ENCODE results near the gene EMC1. TPM values are rescaled to one million over a fixed set of nuclear protein-coding genes. Genes with fewer than 3 reads are reported as not detected.
"Not testable (repeated sequence)": the region's sequence is repeated elsewhere in the genome, so short reads cannot be mapped to it uniquely, and the experiment has no call there.

EMC1 gene
- total RNA-seq, 1 donor from 2014 or later: 66.7 TPM

DNA sequence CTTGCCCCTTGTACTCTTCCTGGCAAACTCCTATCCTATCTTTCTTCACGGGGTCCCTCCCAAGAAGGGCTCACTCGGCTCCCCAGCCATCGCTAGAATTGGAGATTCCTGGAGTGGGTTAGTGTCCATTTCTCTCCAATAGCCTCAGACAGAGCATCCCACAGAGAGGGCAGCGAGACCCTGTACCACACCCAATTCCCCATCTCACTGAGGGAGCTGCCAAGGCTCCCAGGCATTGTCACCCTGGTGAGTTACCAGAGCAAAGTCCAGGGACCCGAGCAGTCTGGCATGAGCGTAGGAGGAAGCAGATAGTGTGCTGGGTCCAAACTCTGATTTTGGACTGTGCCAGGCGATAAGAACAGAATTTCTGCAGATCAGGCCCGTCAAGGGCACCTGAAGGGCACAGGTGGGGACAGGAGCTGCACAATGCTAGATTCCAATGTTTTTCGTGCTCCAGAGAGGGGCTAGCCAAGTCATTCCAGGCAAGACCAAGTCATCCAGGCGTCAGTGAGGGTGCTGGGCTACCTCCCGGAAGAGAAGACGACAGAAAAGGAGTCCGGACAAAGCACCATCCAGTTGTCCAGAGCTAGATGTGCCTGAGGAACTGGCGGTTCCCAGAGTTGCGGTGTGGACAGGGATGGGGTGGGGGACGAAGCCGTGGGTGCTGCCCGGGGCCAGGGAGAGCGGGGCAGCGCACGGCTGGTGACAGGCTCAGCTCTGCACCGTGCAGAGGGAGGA, 22.0 kb upstream of the EMC1 start:
- TF ChIP-seq, protein P1, sequence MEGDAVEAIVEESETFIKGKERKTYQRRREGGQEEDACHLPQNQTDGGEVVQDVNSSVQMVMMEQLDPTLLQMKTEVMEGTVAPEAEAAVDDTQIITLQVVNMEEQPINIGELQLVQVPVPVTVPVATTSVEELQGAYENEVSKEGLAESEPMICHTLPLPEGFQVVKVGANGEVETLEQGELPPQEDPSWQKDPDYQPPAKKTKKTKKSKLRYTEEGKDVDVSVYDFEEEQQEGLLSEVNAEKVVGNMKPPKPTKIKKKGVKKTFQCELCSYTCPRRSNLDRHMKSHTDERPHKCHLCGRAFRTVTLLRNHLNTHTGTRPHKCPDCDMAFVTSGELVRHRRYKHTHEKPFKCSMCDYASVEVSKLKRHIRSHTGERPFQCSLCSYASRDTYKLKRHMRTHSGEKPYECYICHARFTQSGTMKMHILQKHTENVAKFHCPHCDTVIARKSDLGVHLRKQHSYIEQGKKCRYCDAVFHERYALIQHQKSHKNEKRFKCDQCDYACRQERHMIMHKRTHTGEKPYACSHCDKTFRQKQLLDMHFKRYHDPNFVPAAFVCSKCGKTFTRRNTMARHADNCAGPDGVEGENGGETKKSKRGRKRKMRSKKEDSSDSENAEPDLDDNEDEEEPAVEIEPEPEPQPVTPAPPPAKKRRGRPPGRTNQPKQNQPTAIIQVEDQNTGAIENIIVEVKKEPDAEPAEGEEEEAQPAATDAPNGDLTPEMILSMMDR (IDR thresholded peaks at IDR 0.05; ENCODE audit: unreplicated experiment): no peak
- Mint-ChIP-seq H3K4me3 (ENCODE audit: low read depth) (no peak overlapping the region), H3K9me3 (ENCODE audit: low read depth) (peaks cover 5% of the 10 kb centered on the region), H3K4me1 (ENCODE audit: low read depth) (peaks cover 6% of the 10 kb centered on the region), H3K36me3 (ENCODE audit: insufficient read depth) (peaks cover 3% of the 10 kb centered on the region), H3K27ac (no peak overlapping the region), H3K27me3 (no peaks in the 10 kb centered on the region)
- DNase-seq (ENCODE audit: low spot score, unreplicated experiment): no peak

DNA sequence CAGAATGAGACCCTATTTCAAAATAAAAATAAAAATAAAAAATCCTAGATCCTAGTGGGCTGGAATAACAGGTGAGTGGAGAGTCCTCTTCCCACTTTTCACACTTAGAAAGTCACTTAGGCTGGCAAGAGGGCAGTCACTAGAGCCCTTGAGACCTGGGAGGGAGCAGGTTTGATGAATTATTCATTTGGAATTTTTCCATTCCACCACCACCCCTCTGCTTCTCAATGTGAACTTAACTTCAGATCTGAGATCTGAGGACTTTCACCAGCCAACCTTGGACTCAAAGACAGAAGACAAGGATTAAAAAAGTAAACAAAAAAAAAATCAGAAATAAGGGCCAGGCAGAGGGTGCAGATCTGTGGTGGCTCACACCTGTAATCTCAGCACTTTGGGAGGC, 20.7 kb upstream of the EMC1 start:
- Mint-ChIP-seq H3K9me3 (ENCODE audit: low read depth) (peaks cover 5% of the 10 kb centered on the region), H3K4me3 (ENCODE audit: low read depth) (no peak overlapping the region), H3K36me3 (ENCODE audit: insufficient read depth) (peaks cover 3% of the 10 kb centered on the region), H3K27me3 (no peaks in the 10 kb centered on the region), H3K4me1 (ENCODE audit: low read depth) (peaks cover 6% of the 10 kb centered on the region), H3K27ac (no peak overlapping the region)
- DNase-seq (ENCODE audit: low spot score, unreplicated experiment): no peak
- TF ChIP-seq, protein P1 (IDR thresholded peaks at IDR 0.05; ENCODE audit: unreplicated experiment): no peak

DNA sequence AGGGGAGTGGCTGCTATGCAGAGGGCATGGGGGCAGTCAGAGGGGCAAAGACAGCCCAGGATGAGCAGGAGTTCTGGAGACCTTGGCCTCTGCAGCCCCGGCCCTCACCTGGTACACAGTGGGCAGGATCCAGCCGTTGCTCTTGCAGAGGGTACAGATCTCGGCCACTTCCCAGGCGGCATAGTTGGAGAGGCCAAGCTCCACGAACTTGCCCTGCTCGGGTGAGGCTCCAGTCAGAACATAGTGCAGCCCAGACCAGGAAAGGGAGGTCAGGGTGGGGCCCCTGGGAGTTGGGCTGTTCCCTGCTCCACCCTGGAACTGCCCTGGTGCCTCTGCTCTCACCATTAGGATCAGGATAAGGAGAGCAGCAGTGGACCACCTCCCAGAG, 19.0 kb upstream of the EMC1 start:
- H3K27me3 Mint-ChIP-seq; H3K4me1 Mint-ChIP-seq (ENCODE audit: low read depth); H3K36me3 Mint-ChIP-seq (ENCODE audit: insufficient read depth); H3K9me3 Mint-ChIP-seq (ENCODE audit: low read depth); H3K4me3 Mint-ChIP-seq (ENCODE audit: low read depth); H3K27ac Mint-ChIP-seq; DNase-seq (ENCODE audit: low spot score, unreplicated experiment): not testable (repeated sequence)

DNA sequence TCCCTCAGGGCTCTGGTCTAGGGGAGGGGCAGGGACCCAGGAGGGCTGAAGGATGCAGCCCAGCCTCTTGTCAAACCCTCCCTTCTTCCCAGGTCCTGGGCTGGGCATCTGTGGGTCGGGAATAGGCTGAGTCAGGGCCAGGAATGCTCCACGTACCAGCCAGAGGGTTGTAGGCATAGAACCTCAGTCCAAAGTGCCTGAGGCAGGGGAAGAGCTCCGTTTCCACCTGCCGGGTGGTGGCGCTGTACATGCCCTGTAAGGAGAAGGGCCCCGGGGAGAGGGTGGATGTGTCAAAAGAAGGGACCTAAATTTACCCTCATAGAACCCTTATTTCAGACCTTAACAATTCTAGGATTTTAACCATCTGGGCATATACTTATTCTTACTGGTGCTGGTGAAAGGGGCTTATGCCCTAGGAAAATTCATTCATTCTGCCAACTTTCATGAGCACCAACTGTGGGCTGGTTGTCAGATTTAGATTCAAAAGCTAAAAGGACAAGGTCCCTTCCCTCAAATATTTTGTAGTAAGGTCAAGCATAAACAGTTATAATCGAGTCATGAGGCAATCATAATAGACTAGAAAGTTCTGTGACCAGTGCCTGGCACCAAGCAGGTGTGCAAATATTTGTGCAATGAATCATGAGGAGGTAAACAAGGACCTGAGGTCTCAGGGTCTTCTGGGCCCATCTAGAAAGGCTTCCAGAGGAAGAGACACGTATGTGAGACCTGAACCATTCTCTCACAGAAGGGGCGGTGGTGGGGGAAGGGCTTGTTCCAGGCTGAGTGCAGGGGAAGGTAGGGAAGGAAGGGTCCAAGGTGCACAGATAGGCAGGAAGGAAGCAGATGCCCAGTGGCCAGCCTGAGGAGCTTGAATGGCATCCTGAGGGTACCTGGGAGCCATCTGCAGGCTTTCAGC, 18.4 kb upstream of the EMC1 start:
- H3K4me1 Mint-ChIP-seq (ENCODE audit: low read depth); H3K27me3 Mint-ChIP-seq; DNase-seq (ENCODE audit: low spot score, unreplicated experiment); H3K9me3 Mint-ChIP-seq (ENCODE audit: low read depth); H3K4me3 Mint-ChIP-seq (ENCODE audit: low read depth); H3K36me3 Mint-ChIP-seq (ENCODE audit: insufficient read depth): not testable (repeated sequence)
- H3K27ac Mint-ChIP-seq: peak overlapping the region; percentile 71

DNA sequence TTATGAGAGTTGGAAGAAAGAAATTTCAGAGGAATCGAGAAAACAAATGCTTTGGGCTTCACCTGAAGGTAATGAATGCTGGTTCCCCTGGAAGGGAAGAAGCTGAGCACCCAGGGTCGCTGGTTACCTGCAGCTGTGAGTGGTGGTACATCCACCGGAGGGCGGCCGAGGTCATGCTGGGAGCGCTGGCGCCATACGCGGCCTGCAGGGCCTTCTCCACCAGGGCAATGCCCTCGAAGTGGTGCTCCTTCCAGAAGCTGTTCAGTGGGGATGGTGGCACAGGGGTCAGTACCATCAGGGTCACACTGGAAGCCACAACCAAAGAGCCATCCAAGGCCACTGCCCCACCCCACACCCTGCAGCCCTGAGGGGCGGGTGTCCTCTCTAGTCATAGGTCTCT, 17.1 kb upstream of the EMC1 start:
- Mint-ChIP-seq H3K4me3 (ENCODE audit: low read depth) (no peak overlapping the region), H3K27me3 (no peaks in the 10 kb centered on the region), H3K4me1 (ENCODE audit: low read depth) (peaks cover 6% of the 10 kb centered on the region), H3K9me3 (ENCODE audit: low read depth) (no peaks in the 10 kb centered on the region), H3K36me3 (ENCODE audit: insufficient read depth) (no peaks in the 10 kb centered on the region), H3K27ac (peak overlapping the region; percentile 29)
- no peak for DNase-seq (ENCODE audit: low spot score, unreplicated experiment)
- TF ChIP-seq, protein P1 (IDR thresholded peaks at IDR 0.05; ENCODE audit: unreplicated experiment): no peak

DNA sequence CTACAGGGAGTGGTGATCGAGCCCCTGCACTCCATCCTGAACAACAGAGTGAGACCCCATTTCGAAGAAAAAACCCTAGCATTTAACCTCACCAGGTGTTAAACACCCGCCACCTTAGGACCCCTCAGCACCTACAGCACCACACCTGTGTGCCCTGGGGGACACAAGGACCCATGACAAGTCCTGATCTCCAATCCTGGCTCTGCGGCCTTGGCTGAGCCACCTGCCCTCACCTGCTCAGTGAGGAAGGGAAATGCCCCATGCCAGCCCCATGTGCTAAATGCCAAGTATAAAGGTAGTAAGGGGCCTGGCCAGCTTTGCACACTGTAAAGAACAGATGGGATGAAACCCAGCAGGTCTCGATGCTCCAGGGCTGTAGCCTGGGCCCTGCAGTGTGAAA, 11.4 kb upstream of the EMC1 start:
- TF ChIP-seq, protein P1 (IDR thresholded peaks at IDR 0.05; ENCODE audit: unreplicated experiment): no peak
- Mint-ChIP-seq H3K9me3 (ENCODE audit: low read depth) (no peaks in the 10 kb centered on the region), H3K4me3 (ENCODE audit: low read depth) (no peak overlapping the region), H3K4me1 (ENCODE audit: low read depth) (no peaks in the 10 kb centered on the region), H3K36me3 (ENCODE audit: insufficient read depth) (peaks cover 5% of the 10 kb centered on the region), H3K27ac (no peak overlapping the region), H3K27me3 (no peaks in the 10 kb centered on the region)
- DNase-seq (ENCODE audit: low spot score, unreplicated experiment): no peak
